HG03108 (cell line): ENCODE results near the gene VIT.

Experiments used
- ATAC-seq: cut with Tn5 transposase; IDR thresholded peaks from one replicate; pipeline ENCODE4 v1.9.1; 2021; ENCODE audit warnings: moderate library complexity; ENCODE audit not compliant: unreplicated experiment

VIT gene

GRCh38 chr2:36708041-36708741 is 11.7 kb downstream of the VIT start:
- no peak for ATAC-seq

- ATAC-seq, result no peak
These were observed 14.5 kb downstream of the VIT start for GRCh38 chr2:36710858-36711515.

- no peak for ATAC-seq
These were observed 15.3 kb downstream of the VIT start for GRCh38 chr2:36711741-36712314.

DNA sequence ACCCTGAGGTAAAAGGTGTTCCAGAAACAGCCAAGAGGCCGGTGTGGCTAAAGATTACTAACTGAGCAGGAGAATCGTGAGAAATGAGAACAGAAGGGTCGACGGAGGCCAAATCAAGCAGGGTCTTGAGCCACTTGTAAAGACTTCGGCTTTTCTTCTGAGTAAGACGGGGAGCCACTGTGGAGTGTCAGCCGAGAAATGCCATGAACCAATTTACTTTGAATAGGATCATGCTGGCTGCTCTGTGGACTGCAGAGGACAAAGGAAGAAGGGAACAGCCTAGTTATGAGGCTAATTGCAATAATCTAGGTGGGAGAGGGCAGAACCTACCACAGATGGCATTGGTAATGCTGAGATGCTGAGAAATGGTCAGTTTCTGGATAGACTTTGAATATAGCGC is 16.8 kb downstream of the VIT start:
- no peak for ATAC-seq

GRCh38 chr2:36716111-36716510 is 19.6 kb downstream of the VIT start:
- ATAC-seq, result no peak

DNA sequence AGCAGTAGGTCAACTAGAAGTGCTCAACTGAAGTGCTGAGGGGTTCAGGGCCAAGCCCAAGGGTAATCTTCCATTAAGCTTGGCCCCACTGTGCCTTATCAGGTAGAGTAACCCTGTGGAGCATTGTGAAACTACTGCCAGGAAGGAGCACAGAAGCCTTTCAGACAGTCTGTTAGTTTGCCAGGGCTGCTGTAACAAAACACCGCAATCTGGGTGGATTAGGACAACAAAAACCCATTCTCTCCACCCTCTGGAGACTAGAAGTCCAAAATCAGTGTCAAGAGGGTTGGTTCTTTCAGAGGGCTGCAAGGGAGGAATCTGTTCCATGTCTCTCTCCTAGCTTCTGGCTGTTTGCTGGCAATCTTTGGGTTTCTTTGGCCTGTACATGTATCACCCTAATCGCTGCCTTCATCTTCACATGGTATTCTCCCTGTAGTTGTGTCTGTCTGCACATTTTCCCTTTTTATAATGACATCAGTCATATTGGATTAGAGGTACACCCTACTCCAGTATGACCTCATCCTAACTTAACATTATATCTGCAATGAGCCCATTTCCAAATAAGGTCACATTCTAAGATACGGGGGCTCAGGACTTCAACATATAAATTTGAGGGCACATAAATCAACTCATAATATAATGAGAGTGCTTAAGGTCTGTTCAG is 21.2 kb downstream of the VIT start:
- ATAC-seq, result no peak

GRCh38 chr2:36727550-36727949 is 31.0 kb downstream of the VIT start:
- ATAC-seq, result no peak

GRCh38 chr2:36729067-36729466 is 32.6 kb downstream of the VIT start:
- no peak for ATAC-seq

DNA sequence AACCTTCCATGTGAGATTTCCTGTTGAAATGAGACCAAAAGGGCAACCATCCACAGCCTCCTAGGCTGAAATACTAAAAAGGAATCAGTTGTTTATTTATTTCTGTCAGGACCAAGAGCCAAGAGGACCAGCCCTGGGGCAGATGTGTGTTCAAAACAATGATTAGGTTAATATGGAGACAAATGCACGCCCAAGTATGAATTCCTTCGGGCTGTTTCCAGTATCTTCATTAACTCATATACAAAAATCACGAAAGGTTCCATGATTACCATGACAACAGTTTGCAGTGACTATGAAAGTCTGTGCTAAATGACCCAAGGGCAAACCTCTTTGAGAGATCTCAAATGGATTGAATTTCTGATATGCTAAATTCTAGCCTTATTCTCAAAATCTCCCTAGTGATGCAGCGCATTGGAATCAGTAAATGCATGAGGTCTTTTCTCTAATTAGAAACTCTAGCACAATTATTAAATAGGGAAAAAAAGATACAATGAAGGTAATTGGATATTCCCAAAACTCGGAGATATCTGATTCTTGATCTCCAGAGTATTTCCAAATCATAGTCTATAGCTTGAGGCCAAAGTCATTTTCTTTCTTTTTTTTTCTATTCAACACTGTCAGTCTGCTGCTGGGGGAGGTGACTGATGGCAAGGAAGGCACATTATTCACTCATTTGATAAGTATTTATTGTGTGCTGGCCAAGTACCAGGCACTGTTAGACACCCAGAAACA is 35.6 kb downstream of the VIT start:
- ATAC-seq, result no peak

- no peak for ATAC-seq
These were observed 36.1 kb downstream of the VIT start for GRCh38 chr2:36732673-36733036.

DNA sequence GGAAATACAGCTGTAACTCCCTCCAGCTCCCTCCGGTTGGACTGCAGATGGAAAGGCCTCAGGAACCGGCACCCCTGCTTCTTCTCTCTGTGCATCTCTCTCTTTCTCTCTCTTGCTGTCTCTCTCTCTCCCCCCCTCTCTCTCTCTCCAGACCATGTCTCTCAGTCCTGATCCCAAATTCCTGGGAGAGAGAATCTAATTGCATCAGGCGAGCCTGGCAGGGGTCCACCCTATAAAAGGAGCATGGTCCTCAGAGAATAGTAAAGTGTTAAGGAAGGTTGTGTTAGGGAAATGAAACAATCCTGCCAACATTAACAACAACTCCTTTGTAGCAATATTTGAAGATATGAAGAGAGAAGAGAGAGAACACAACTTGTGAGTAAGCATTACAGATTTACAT is 36.7 kb downstream of the VIT start:
- ATAC-seq, result no peak

DNA sequence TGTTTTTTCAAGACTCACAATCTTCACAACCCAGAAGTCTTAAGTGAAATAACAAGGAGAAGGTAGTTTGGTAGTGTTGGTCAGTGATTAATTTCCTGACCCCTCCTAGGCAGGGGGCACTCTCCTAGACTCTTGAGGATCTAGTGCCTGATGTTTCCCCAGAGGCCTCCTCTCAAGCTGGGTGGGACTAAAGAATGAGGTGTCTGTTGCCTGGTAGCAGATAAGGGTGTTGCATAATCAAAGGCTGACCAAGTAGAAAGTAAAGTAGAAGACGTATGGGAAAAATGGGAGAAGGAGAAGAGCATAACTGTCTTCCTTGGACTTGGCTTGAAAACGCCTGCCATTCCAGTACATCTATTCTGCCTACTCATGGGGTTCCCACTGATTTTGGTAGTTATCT is 37.8 kb downstream of the VIT start:
- no peak for ATAC-seq

- no peak for ATAC-seq
These were observed 40.7 kb downstream of the VIT start for GRCh38 chr2:36737131-36737750.

- ATAC-seq, result no peak
These were observed 43.6 kb downstream of the VIT start for GRCh38 chr2:36740061-36740460.

DNA sequence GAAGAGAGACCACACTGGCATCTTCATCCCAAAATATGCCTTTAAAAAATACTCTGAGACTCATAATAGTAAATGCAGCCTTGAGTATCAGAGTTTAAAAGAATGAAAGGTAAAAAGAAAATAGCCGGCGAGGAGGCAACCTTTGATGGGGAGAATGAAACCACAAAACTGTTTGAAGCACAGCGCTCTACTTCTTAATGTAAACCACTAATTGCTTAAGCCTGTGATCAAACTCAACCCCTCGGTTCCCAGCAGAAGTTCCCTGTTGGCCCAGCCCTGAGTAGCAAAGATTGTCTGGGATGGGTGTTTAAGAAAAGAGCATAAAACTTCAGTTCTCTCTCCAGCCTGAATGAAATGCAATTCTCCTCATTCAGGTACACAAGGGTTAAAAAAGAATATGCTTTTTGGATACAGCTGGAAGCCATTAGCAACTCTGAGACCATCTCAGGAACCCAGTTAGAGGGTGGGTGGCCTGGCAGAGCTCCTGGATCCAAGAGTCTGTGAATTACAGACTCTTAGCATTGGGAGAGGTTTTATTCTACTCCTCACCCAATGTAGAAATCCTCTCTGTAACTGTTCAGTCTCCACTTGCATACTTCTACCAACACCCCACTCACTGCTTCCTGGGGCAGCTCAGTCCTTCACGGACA is 44.8 kb downstream of the VIT start:
- no peak for ATAC-seq

DNA sequence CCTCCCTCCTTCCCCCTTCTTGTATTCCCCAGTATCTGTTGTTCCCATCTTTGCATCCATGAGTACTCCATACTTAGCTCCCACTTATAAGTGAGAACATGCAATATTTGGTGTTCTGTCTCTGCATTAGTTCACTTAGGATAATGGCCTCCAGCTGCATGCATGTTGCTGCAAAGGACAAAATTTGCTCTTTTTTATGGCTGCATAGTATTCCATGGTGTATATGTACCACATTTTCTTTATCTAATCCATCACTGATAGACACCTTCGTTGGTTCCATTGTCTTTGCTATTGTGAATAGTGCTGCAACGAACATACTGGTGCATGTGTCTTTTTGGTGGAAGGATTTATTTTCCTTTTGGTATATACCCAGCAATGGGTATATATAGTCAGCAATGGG is 47.4 kb downstream of the VIT start:
- no peak for ATAC-seq

- no peak for ATAC-seq
These were observed 51.7 kb downstream of the VIT start for GRCh38 chr2:36748166-36748565.

DNA sequence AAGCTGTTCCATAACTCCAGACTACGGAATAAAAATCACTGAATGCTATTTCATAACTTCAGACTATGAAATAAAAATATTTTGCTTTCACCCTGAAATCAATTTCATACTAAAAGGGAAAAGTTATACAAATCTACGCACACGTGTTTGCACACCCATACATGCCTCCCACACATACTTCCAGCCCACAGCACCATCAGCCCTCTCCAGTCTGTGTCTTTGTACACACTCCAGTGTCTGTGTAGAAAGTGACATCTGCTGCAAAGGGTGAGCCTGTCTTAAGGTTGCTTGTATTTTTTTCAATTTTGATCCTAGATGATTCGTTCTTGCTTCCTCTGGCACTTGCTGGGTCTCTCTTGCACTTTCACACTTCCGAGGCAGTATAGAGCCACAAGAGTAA is 53.6 kb downstream of the VIT start:
- ATAC-seq, result no peak

- ATAC-seq, result no peak
These were observed 57.3 kb downstream of the VIT start for GRCh38 chr2:36753706-36754221.

DNA sequence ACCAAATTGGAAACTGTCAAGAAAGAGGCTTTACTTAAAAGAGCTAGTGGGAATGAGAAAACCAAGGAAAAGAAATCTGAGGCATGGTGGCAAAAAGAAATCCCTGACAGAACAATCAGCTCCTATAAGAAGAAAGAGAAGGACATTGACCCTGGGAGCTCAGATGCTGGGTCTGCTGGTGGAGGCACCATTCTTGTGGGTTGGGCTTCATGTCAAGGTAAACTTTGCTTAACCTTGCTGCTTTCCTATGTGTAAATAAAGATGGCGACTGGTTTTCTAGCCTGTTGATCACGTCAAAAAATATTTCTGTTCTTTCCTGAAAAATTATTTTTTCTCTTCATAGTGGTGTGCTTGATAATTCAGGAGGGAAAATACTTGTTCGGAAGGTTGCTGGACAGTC is 58.1 kb downstream of the VIT start:
- ATAC-seq, result no peak
